ENCODE results near the gene AGBL4.
A peak's percentile ranks its signal among the peaks of the same experiment; 100 is the strongest.

AGBL4 gene

DNA sequence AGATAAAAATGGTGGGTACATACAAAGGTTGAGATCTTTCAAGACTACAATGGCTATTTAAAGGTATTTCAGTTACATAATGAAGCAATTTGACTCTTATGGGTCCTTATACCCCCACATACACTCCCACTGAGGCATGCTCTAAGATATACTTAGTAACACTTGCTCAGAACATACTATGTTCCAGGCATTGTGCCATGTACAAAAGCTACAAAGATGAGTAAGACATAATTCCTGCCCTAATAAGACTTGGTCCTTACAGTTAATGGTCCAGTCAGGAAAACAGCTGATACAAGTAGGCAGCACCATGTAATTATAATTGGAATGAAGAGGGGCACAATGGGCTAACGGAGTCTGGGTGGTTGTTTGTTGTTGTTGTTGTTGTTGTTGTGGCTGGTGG lies 1080.4 kb downstream of the AGBL4 start:
- DNase-seq (ENCODE audit: low spot score) = no peak

GRCh38 chr1:48940962-48941732 lies 1082.6 kb downstream of the AGBL4 start:
- DNase-seq (ENCODE audit: low spot score) = no peak

- DNase-seq (ENCODE audit: low spot score) = no peak
Measured at GRCh38 chr1:48940354-48940753, 1083.4 kb downstream of the AGBL4 start.

GRCh38 chr1:48939828-48940227 lies 1083.9 kb downstream of the AGBL4 start:
- DNase-seq (ENCODE audit: low spot score) = no peak

DNA sequence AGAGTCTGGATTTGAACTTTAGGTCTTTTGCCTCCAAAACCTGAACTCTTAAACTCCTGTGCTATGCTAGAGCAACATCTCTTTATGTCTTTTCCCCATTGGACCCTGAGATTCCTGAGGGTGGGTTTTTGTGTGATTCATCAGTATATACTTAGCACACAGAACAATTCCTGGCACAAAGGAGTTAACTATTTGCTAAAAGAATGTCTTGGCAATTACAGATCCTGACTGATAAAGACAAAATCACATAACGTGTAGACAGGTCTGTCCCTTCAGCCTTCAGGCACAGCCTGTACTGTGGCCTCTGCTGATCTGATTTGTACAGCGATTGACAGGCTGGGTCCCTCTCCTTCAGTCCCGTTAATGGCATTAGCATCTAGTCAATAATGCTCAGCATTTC lies 1084.7 kb downstream of the AGBL4 start:
- no peak for DNase-seq (ENCODE audit: low spot score)

GRCh38 chr1:48937732-48938131 lies 1086.0 kb downstream of the AGBL4 start:
- no peak for DNase-seq (ENCODE audit: low spot score)

DNA sequence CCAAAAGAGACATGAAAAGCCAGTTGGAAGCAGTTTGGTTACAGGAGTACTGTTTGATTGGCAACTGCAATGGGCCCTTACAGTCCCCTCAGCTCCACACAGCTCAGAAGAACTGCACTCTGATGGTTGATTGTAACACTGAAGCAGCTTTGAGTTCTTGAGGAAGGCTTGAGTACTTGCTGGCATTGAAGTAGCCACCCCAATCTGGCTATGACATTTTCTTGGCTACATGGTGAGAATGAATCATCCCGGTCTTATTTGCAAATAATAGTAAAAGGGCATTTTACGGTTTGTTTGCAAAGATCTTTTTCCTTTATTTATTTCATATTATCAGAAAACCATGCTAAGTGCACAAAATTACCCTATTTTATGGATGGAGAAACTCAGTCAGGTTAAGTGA lies 1087.3 kb downstream of the AGBL4 start:
- DNase-seq (ENCODE audit: low spot score) = no peak

DNA sequence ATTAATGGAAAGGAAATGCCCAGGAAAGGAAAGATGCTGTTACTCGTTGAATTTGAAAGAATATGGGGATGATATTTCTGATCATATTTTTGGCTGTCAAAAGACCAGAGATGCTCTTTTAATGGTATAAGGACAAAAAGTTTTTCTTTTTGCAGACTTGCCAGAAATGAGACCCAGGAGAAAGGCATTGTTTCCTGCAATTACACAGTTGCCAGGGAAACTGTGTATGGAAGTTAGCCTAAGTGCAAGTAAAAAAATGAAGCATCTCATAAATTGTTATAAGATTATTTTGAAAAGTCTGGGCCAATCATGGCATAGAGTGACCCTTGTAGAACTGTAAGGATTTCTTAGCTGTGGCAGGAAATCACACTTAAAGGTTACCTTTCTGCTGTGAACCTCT lies 1091.4 kb downstream of the AGBL4 start:
- DNase-seq (ENCODE audit: low spot score) = no peak

DNA sequence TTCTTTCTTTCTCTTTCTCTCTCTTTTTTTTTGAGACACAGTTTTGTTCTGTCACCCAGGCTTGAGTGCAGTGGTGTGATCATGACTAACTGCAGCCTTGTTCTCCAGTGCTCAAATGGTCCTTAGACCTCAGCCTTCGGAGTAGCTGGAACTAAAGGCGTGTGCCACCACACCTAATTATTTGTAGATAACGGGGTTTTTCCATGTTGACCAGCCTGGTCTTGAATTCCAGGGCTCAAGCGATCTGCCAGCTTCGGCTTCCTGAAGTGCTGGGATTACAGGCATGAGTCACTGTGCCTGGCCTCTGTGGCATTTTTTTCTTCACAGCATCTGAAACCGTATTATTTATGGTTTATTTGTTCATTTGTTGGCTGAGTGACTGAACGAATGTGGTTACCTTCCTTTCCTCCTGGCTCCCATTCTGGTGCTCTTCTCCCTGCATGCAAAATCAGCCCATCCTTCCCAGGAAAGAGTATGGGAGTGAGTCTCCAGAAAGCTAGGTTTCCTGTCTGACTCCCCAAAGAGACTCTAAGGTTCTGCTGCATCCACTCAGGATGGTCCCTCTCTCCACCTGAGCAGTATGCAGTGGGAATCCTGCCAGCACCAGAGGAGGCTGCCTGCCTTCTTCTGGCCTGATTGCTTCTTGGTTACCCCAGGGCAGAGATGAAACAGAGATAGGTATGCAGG lies 1092.1 kb downstream of the AGBL4 start:
- DNase-seq (ENCODE audit: low spot score) = no peak

DNA sequence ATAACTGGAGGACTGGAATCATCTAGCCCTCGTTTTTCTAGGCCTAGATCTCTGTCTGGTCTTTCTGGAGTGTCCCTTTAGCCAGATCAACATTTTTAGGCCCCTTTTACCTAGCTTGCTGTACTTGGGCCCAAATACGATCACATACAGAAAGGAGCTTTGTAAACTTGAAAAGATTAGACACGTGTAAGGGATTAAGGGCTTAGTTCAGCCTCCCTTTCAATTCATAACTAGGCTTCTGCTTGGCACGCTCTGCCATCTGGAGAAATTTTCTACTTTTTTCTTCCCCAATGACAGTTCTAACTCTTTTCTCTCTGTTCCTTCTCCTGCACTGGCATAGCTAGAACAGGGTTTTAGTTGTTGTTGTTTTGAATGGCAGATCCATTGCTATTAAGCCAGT lies 1093.7 kb downstream of the AGBL4 start:
- no peak for DNase-seq (ENCODE audit: low spot score)

GRCh38 chr1:48924099-48924498 lies 1099.7 kb downstream of the AGBL4 start:
- no peak for DNase-seq (ENCODE audit: low spot score)

GRCh38 chr1:48923116-48923515 lies 1100.6 kb downstream of the AGBL4 start:
- no peak for DNase-seq (ENCODE audit: low spot score)

GRCh38 chr1:48920851-48921250 lies 1102.9 kb downstream of the AGBL4 start:
- DNase-seq (ENCODE audit: low spot score) = no peak

DNA sequence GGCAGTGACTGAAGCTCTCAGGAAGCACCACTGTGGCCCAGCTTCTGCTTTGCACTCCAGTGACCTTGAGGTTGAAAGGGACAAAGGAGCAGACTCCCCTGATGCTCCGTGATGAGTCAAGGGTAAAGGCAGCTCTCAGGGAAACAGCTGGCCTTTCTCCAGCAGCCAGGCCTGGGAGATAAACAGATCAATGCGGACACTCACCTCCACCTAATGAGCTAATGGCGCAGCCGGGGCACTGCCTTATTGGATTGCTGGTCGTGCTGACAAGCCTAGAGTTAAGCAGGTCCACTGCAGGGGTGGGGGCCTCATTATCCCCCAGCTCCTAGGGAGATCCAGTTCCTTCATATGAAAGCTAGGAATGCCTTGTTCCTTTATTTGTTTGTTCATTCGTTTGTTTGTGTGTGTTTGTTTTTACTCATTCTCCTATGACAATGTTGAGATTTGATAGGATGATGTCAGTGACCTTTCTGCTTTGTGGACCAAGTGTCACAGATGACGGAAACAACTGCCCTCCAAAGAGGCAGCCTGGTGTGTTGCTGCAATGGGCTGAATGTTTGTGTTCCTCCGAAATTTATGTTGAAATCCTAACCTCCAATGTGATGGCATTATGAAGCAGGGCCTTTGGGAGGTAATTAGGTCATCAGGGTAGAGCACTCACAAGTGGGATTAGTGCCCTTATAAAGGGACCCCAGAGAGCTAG lies 1105.7 kb downstream of the AGBL4 start:
- no peak for DNase-seq (ENCODE audit: low spot score)

GRCh38 chr1:48917070-48917454 lies 1106.7 kb downstream of the AGBL4 start:
- no peak for DNase-seq (ENCODE audit: low spot score)

DNA sequence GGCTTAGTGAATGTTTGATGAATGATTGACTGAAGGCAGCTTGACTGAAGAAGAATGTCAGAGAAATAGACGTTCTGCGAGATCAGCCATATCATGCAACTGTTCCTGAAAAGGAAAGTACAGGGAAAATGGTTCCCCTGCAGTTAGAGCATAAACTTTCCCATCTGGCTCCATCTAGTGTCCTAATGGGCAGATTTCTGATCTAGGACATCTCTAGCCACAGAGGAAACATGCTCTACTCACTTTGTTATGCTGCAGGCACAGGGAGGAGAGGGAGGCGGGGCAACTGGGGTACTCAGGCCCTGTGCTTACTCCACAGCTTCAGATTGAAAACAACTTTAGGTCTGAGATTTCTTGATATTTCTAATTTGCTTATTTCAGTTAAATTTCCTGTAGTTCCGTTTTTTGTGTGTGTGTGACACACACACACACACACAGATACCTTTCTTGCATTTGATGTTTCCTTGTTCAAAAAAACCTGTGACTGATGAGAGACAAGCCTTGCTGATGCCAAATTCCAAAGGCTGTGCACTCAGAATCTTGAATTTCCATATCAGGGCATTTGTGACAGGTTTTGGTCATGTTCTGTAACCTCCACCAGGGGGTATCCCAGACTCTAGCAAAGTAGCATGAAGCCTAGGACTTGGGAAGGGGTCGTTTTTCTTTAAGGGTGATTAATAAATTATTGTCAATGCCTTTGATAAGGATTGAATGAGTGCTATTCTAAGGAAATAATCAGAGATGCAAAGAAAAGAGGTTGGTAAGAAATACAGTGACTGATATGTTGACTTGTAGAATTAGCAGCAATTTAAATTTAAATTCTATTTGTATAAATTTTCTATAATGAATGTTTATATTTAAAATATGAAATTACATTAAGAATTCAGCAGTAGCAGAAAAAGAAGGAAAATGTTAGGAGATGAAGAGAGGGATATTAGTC lies 1107.4 kb downstream of the AGBL4 start:
- peak; percentile 13 for DNase-seq (ENCODE audit: low spot score)

DNA sequence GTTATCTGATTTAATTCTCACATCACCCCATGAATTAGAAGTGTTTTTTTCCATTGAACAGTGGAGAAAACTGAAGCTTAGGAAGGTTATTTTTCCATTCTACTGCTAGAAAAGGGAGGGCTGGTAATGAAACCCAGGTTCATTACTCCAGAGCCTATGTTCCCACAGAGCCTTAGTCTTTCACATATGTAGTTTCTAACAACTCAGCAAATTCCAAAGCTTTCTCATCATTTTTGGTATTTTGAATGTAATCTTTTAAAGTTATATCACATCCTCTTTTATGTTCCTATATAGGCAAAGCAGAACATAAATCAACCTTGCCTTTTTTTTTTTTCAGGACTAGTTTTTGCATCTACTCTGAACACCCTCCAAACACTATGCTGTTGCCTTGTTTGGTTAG lies 1115.1 kb downstream of the AGBL4 start:
- no peak for DNase-seq (ENCODE audit: low spot score)

DNA sequence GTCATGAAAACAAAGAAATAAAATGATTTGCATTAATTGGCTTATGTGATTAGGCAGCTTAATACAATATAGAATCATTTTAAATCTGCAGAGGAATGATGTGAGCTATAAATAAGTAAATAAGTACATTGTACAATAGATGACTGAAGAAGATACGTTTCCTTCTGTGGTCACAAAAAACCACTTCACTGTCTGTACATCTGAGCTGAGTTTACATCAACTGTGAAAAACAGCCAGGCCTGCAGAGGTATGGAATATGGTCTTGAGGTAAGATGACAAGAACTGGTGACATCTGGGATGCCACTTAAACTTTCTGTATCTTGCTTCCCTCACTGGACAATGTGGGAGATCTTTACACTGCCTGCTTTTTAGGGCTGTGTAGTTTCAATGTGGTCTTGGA lies 1117.0 kb downstream of the AGBL4 start:
- no peak for DNase-seq (ENCODE audit: low spot score)

GRCh38 chr1:48906164-48906563 lies 1117.6 kb downstream of the AGBL4 start:
- DNase-seq (ENCODE audit: low spot score) = no peak

DNA sequence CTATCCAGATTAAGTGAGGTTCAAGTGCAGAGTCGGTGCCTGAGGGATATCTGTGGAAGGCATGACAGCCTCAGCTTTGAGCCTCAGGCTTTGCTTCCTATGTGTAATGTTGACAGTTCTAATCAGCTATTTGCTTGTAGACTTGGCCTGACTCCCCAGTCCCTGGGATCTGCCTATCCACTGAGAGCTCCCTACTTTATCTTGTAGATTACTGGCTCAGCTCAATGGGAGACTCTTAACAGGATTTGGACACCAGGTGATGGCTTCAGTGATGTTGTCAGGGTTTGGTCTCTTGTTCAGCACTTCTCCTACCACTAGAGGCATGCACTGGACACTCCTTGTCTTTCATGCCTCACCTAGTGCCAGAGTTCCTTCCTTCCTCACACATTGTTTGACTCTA lies 1120.5 kb downstream of the AGBL4 start:
- DNase-seq (ENCODE audit: low spot score) = no peak

GRCh38 chr1:48898894-48899293 lies 1124.9 kb downstream of the AGBL4 start:
- no peak for DNase-seq (ENCODE audit: low spot score)

DNA sequence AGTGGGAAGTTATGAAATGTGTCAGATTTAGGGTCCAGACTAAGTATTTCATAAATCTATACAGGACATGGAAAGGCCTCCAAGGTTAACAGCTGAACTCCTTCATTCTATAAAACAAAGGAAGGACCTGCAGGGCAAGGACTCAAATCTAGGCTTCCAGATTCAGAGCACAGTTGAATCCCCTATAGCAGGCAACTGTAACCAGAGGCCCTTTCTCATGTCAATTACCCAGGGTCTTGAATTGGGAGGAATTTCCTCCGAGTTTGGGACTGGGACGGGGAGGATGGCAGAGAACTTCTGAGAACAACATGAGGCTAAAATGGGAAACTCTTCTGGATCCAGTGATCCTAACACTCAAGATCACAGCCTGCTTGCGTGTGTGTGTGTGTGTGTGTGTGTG lies 1134.1 kb downstream of the AGBL4 start:
- DNase-seq (ENCODE audit: low spot score) = no peak
